BJ (cell line): Measurements from ENCODE around the gene COMMD9. TPM values are rescaled to one million over a fixed set of nuclear protein-coding genes. Genes with fewer than 3 reads are reported as not detected.
A peak's percentile ranks its signal among the peaks of the same experiment; 100 is the strongest.

Experiments used
- CTCF ChIA-PET: fragments of 350-600 bp; formaldehyde crosslinking; extraction: SDS; loops from one replicate; lab custom pipeline; 2021; ENCODE audit warnings: antibody characterized with exemption, inconsistent platforms; lab: Yijun Ruan, JAX
- POLR2A ChIA-PET: fragments of 300-600 bp; sonication (Branson Sonifier 250); formaldehyde crosslinking; extraction: SDS; loops from one replicate; lab custom pipeline; 2021; ENCODE audit warnings: antibody characterized with exemption; lab: Charles Lee
- DNase-seq: peaks from one replicate; pipeline ENCODE4 v3.0.0-alpha.2; 2011; ENCODE audit warnings: low read depth
- H3K27me3 ChIP-seq: 2 replicates; pipeline ENCODE4 v1.6.0; 2011; ENCODE audit warnings: low read length; ENCODE audit not compliant: control insufficient read depth, insufficient read depth
- H3K36me3 ChIP-seq: 2 replicates; pipeline ENCODE4 v1.5.1; 2011; ENCODE audit warnings: low read length; ENCODE audit not compliant: control insufficient read depth, insufficient read depth
- H3K4me3 ChIP-seq: 2 replicates; pipeline ENCODE4 v1.5.1; 2011; ENCODE audit warnings: low read depth, mild to moderate bottlenecking, control low read depth, low read length
- CTCF ChIP-seq: IDR thresholded peaks from 2 replicates; pipeline ENCODE4 v1.5.1; 2011; ENCODE audit warnings: low read depth, mild to moderate bottlenecking, control low read depth, inconsistent platforms, low read length, moderate library complexity; ENCODE audit not compliant: insufficient read depth
- polyA plus RNA-seq: library from polyadenylated mRNA; depleted of rRNA; stranded (reverse); fragments of >200 nt; gene quantifications from 2 replicates; pipeline ENCODE4 v1.2.3, GENCODE V29; 2011

COMMD9 gene
- polyA plus RNA-seq, 1 experiment: 89.9 TPM

GRCh38 chr11:36249246-36249645 is 40.0 kb downstream of the COMMD9 start:
- ChIA-PET POLR2A (interaction anchor here (0.7 kb wide), 1 partner anchor 239 kb away, joined by 3 read pairs; no protein-coding TSS in a partner anchor), CTCF (interaction anchor here (0.6 to 3.5 kb wide), 7 partner anchors 9 to 275 kb away, joined by 3 to 24 read pairs (median 3); no protein-coding TSS in a partner anchor)
- TF ChIP-seq CTCF: no peak
- peak; percentile 64 for DNase-seq
- H3K27me3 ChIP-seq: peaks cover 14% of the 10 kb centered on the region
- H3K36me3 ChIP-seq: no peaks in the 10 kb centered on the region
- H3K4me3 ChIP-seq: no peak overlapping the region

GRCh38 chr11:36248436-36248835 is 40.8 kb downstream of the COMMD9 start:
- Histone ChIP-seq H3K36me3 (no peaks in the 10 kb centered on the region), H3K27me3 (peaks cover 14% of the 10 kb centered on the region), H3K4me3 (no peak overlapping the region)
- DNase-seq: no peak
- TF ChIP-seq CTCF: no peak
- ChIA-PET POLR2A (no interaction called here), CTCF (interaction anchor here (1.1 to 3.5 kb wide), 5 partner anchors 10 to 99 kb away, joined by 3 to 24 read pairs (median 3); no protein-coding TSS in a partner anchor)

GRCh38 chr11:36247493-36247892 is 41.7 kb downstream of the COMMD9 start:
- ChIA-PET POLR2A (no interaction called here), CTCF (interaction anchor here (1.5 to 3.5 kb wide), 2 partner anchors 11 to 98 kb away, joined by 3 to 24 read pairs; no protein-coding TSS in a partner anchor)
- no peak for DNase-seq
- Histone ChIP-seq H3K27me3 (peaks cover 20% of the 10 kb centered on the region), H3K36me3 (no peaks in the 10 kb centered on the region), H3K4me3 (no peak overlapping the region)
- TF ChIP-seq CTCF: no peak

GRCh38 chr11:36243641-36244040 is 45.6 kb downstream of the COMMD9 start:
- ChIA-PET POLR2A (no interaction called here), CTCF (no interaction called here)
- TF ChIP-seq CTCF: no peak
- Histone ChIP-seq H3K4me3 (no peak overlapping the region), H3K36me3 (no peaks in the 10 kb centered on the region), H3K27me3 (peaks cover 23% of the 10 kb centered on the region)
- DNase-seq: no peak

GRCh38 chr11:36241497-36241896 is 47.7 kb downstream of the COMMD9 start:
- no peak for DNase-seq
- no peak for TF ChIP-seq CTCF
- Histone ChIP-seq H3K36me3 (no peaks in the 10 kb centered on the region), H3K4me3 (no peak overlapping the region), H3K27me3 (peaks cover 16% of the 10 kb centered on the region)
- POLR2A ChIA-PET: no interaction called here
- CTCF ChIA-PET: no interaction called here
